Measurements from ENCODE around the gene TENM3.

DNA sequence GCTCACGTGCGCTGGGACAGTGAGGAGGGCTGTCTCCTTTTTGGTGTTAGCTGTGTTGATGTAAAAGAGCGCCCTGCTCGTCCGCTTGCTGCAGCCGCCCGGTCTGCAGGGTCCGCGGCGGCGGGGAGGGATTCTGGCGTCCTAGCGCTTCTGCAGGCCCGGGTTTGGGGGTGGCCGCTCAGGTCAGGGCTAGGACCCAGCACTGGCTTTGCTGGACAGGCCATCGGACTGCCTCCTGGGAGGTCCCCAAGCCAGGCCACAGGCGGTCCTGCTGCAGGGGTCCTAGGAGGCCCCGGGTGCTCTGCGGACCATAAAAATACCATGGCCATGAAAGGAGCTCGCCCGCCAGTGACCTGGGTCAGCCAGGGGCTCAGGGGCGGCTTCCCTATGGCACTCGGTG, 365.3 kb downstream of the TENM3 start:
- TF ChIP-seq EZH2 (IDR thresholded peaks at IDR 0.05; ENCODE audit: low read depth) = no peak
- TF ChIP-seq, protein P1, sequence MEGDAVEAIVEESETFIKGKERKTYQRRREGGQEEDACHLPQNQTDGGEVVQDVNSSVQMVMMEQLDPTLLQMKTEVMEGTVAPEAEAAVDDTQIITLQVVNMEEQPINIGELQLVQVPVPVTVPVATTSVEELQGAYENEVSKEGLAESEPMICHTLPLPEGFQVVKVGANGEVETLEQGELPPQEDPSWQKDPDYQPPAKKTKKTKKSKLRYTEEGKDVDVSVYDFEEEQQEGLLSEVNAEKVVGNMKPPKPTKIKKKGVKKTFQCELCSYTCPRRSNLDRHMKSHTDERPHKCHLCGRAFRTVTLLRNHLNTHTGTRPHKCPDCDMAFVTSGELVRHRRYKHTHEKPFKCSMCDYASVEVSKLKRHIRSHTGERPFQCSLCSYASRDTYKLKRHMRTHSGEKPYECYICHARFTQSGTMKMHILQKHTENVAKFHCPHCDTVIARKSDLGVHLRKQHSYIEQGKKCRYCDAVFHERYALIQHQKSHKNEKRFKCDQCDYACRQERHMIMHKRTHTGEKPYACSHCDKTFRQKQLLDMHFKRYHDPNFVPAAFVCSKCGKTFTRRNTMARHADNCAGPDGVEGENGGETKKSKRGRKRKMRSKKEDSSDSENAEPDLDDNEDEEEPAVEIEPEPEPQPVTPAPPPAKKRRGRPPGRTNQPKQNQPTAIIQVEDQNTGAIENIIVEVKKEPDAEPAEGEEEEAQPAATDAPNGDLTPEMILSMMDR (conservative IDR thresholded peaks at IDR 0.05) = no peak
